ENCODE measurements around the gene GSTA4. TPM values are rescaled to one million over a fixed set of nuclear protein-coding genes. Genes with fewer than 3 reads are reported as not detected.
"Not testable (repeated sequence)": the region's sequence is repeated elsewhere in the genome, so short reads cannot be mapped to it uniquely, and the experiment has no call there.

Gene GSTA4
- total RNA-seq: 10 to 100 TPM; 21.6 to 21.7 TPM

- peak within 1 kb of the TSS; percentile 99 for H3K27ac Mint-ChIP-seq
Measured at GRCh38 chr6:52995089-52995912, at the start of gene GSTA4. TSS of gene GSTA4 (minus strand) at chr6:52995284. CDS start at chr6:52994243, 1,041 bp downstream.

GRCh38 chr6:53044572-53044971, 49.5 kb upstream of the GSTA4 start:
- Mint-ChIP-seq H3K27ac (no peak overlapping the region), H3K4me1 (ENCODE audit: low read depth) (peaks cover 20% of the 10 kb centered on the region), H3K9me3 (no peaks in the 10 kb centered on the region), H3K36me3 (ENCODE audit: low read depth) (peaks cover 7% of the 10 kb centered on the region), H3K4me3 (no peak overlapping the region), H3K27me3 (ENCODE audit: low read depth) (no peaks in the 10 kb centered on the region)
- CTCF ChIA-PET: no interaction called here
- no peak for DNase-seq
- intact Hi-C loops (cut with micrococcal nuclease): no loop called here

More at GRCh38 chr6:52995089-52995912, at the start of gene GSTA4:
- H3K9me3 Mint-ChIP-seq: not testable (repeated sequence)
- Mint-ChIP-seq H3K27me3 (ENCODE audit: low read depth) (peaks cover 13% of the 10 kb centered on the region), H3K4me1 (ENCODE audit: low read depth) (peaks cover 37% of the 10 kb centered on the region), H3K36me3 (ENCODE audit: low read depth) (peaks cover 19% of the 10 kb centered on the region), H3K4me3 (peak within 1 kb of the TSS; percentile 98)
- CTCF ChIA-PET: interaction anchor here (0.6 to 2.1 kb wide), 14 partner anchors 9 to 276 kb away, joined by 3 to 14 read pairs (median 4); partner anchors contain the start of gene FBXO9
- intact Hi-C loops (cut with micrococcal nuclease): loop anchor here (1.0 to 10.0 kb wide), 13 partner anchors 11 to 833 kb away; partner anchors contain the start of genes GCLC, MCM3, TMEM14A and TRAM2
- peak; percentile 94 for DNase-seq

GRCh38 chr6:53044071-53044470, 49.0 kb upstream of the GSTA4 start:
- intact Hi-C loops (cut with micrococcal nuclease): no loop called here
- DNase-seq: no peak
- no peak overlapping the region for H3K27ac Mint-ChIP-seq

GRCh38 chr6:53043581-53043980, 48.5 kb upstream of the GSTA4 start:
- Mint-ChIP-seq H3K27me3 (ENCODE audit: low read depth) (no peaks in the 10 kb centered on the region), H3K4me1 (ENCODE audit: low read depth) (peaks cover 11% of the 10 kb centered on the region), H3K27ac (no peak overlapping the region), H3K4me3 (no peak overlapping the region), H3K36me3 (ENCODE audit: low read depth) (peaks cover 13% of the 10 kb centered on the region), H3K9me3 (no peaks in the 10 kb centered on the region)
- DNase-seq: no peak
- CTCF ChIA-PET: interaction anchor here (1.0 kb wide), 1 partner anchor 48 kb away, joined by 3 read pairs; the partner anchor contains the start of gene GSTA4
- intact Hi-C loops (cut with micrococcal nuclease): no loop called here

More at GRCh38 chr6:53044071-53044470, 49.0 kb upstream of the GSTA4 start:
- CTCF ChIA-PET: interaction anchor here (1.0 kb wide), 1 partner anchor 49 kb away, joined by 3 read pairs; the partner anchor contains the start of gene GSTA4
- no peaks in the 10 kb centered on the region for H3K27me3 Mint-ChIP-seq (ENCODE audit: low read depth)
- no peak overlapping the region for H3K4me3 Mint-ChIP-seq
- H3K4me1 Mint-ChIP-seq (ENCODE audit: low read depth): peaks cover 16% of the 10 kb centered on the region
- H3K9me3 Mint-ChIP-seq: no peaks in the 10 kb centered on the region
- H3K36me3 Mint-ChIP-seq (ENCODE audit: low read depth): peaks cover 11% of the 10 kb centered on the region

- CTCF ChIA-PET: interaction anchor here (0.5 to 0.6 kb wide), 2 partner anchors 49 to 66 kb away, joined by 3 to 5 read pairs; no protein-coding TSS in a partner anchor
- DNase-seq: no peak
- peaks cover 13% of the 10 kb centered on the region for H3K36me3 Mint-ChIP-seq (ENCODE audit: low read depth)
- no peaks in the 10 kb centered on the region for H3K27me3 Mint-ChIP-seq (ENCODE audit: low read depth)
- intact Hi-C loops (cut with micrococcal nuclease): no loop called here
- no peaks in the 10 kb centered on the region for H3K9me3 Mint-ChIP-seq
- no peak overlapping the region for H3K27ac Mint-ChIP-seq
- no peaks in the 10 kb centered on the region for H3K4me1 Mint-ChIP-seq (ENCODE audit: low read depth)
- no peak overlapping the region for H3K4me3 Mint-ChIP-seq
Measured at GRCh38 chr6:53042112-53042511, 47.0 kb upstream of the GSTA4 start.

GRCh38 chr6:53041356-53041755, 46.3 kb upstream of the GSTA4 start:
- CTCF ChIA-PET: no interaction called here
- intact Hi-C loops (cut with micrococcal nuclease): no loop called here
- no peaks in the 10 kb centered on the region for H3K4me1 Mint-ChIP-seq (ENCODE audit: low read depth)
- H3K36me3 Mint-ChIP-seq (ENCODE audit: low read depth): peaks cover 15% of the 10 kb centered on the region
- H3K4me3 Mint-ChIP-seq: no peak overlapping the region
- no peak for DNase-seq
- H3K9me3 Mint-ChIP-seq: no peaks in the 10 kb centered on the region
- no peak overlapping the region for H3K27ac Mint-ChIP-seq
- H3K27me3 Mint-ChIP-seq (ENCODE audit: low read depth): no peaks in the 10 kb centered on the region

GRCh38 chr6:53038596-53038995, 43.5 kb upstream of the GSTA4 start:
- Mint-ChIP-seq H3K9me3 (no peaks in the 10 kb centered on the region), H3K27ac (no peak overlapping the region), H3K36me3 (ENCODE audit: low read depth) (peaks cover 23% of the 10 kb centered on the region), H3K27me3 (ENCODE audit: low read depth) (no peaks in the 10 kb centered on the region), H3K4me3 (no peak overlapping the region), H3K4me1 (ENCODE audit: low read depth) (no peaks in the 10 kb centered on the region)
- CTCF ChIA-PET: no interaction called here
- intact Hi-C loops (cut with micrococcal nuclease): no loop called here
- no peak for DNase-seq

GRCh38 chr6:53038141-53038540, 43.1 kb upstream of the GSTA4 start:
- intact Hi-C loops (cut with micrococcal nuclease): no loop called here
- H3K4me1 Mint-ChIP-seq (ENCODE audit: low read depth): no peaks in the 10 kb centered on the region
- H3K27me3 Mint-ChIP-seq (ENCODE audit: low read depth): no peaks in the 10 kb centered on the region
- no peaks in the 10 kb centered on the region for H3K9me3 Mint-ChIP-seq
- H3K4me3 Mint-ChIP-seq: no peak overlapping the region
- H3K27ac Mint-ChIP-seq: no peak overlapping the region
- no peak for DNase-seq
- peaks cover 23% of the 10 kb centered on the region for H3K36me3 Mint-ChIP-seq (ENCODE audit: low read depth)
- CTCF ChIA-PET: no interaction called here

GRCh38 chr6:53035549-53036213, 40.6 kb upstream of the GSTA4 start:
- CTCF ChIA-PET: no interaction called here
- no peaks in the 10 kb centered on the region for H3K9me3 Mint-ChIP-seq

GRCh38 chr6:53033764-53034163, 38.7 kb upstream of the GSTA4 start:
- DNase-seq: no peak
- Mint-ChIP-seq H3K36me3 (ENCODE audit: low read depth) (peaks cover 14% of the 10 kb centered on the region), H3K9me3 (no peaks in the 10 kb centered on the region), H3K4me3 (no peak overlapping the region), H3K27me3 (ENCODE audit: low read depth) (no peaks in the 10 kb centered on the region), H3K27ac (no peak overlapping the region), H3K4me1 (ENCODE audit: low read depth) (peaks cover 2% of the 10 kb centered on the region)
- CTCF ChIA-PET: interaction anchor here (0.9 kb wide), 1 partner anchor 125 kb away, joined by 3 read pairs; no protein-coding TSS in a partner anchor
- intact Hi-C loops (cut with micrococcal nuclease): no loop called here

More at GRCh38 chr6:53035549-53036213, 40.6 kb upstream of the GSTA4 start:
- H3K4me1 Mint-ChIP-seq (ENCODE audit: low read depth): no peaks in the 10 kb centered on the region
- peaks cover 23% of the 10 kb centered on the region for H3K36me3 Mint-ChIP-seq (ENCODE audit: low read depth)
- H3K27ac Mint-ChIP-seq: no peak overlapping the region
- H3K27me3 Mint-ChIP-seq (ENCODE audit: low read depth): no peaks in the 10 kb centered on the region
- DNase-seq: no peak
- intact Hi-C loops (cut with micrococcal nuclease): no loop called here
- H3K4me3 Mint-ChIP-seq: no peak overlapping the region

- no peak overlapping the region for H3K27ac Mint-ChIP-seq
- H3K36me3 Mint-ChIP-seq (ENCODE audit: low read depth): peaks cover 14% of the 10 kb centered on the region
- no peaks in the 10 kb centered on the region for H3K9me3 Mint-ChIP-seq
- no peak for DNase-seq
- no peaks in the 10 kb centered on the region for H3K27me3 Mint-ChIP-seq (ENCODE audit: low read depth)
- no peak overlapping the region for H3K4me3 Mint-ChIP-seq
- intact Hi-C loops (cut with micrococcal nuclease): no loop called here
- H3K4me1 Mint-ChIP-seq (ENCODE audit: low read depth): peaks cover 2% of the 10 kb centered on the region
- CTCF ChIA-PET: interaction anchor here (0.8 kb wide), 1 partner anchor 113 kb away, joined by 5 read pairs; no protein-coding TSS in a partner anchor
Measured at GRCh38 chr6:53032849-53033248, 37.8 kb upstream of the GSTA4 start.

GRCh38 chr6:53031281-53031680, 36.2 kb upstream of the GSTA4 start:
- DNase-seq: no peak
- H3K27ac Mint-ChIP-seq: no peak overlapping the region
- H3K4me3 Mint-ChIP-seq: no peak overlapping the region
- no peaks in the 10 kb centered on the region for H3K27me3 Mint-ChIP-seq (ENCODE audit: low read depth)
- H3K36me3 Mint-ChIP-seq (ENCODE audit: low read depth): peaks cover 15% of the 10 kb centered on the region
- CTCF ChIA-PET: interaction anchor here (0.7 kb wide), 1 partner anchor 20 kb away, joined by 4 read pairs; no protein-coding TSS in a partner anchor
- H3K9me3 Mint-ChIP-seq: no peaks in the 10 kb centered on the region
- intact Hi-C loops (cut with micrococcal nuclease): no loop called here
- H3K4me1 Mint-ChIP-seq (ENCODE audit: low read depth): peaks cover 7% of the 10 kb centered on the region

Measured in activated naive CD4-positive, alpha-beta T cell treated with anti-CD3 and anti-CD28 coated beads for 36 hours (primary cell).